ENCODE data around the gene PRR4. TPM values are rescaled to one million over a fixed set of nuclear protein-coding genes. Genes with fewer than 3 reads are reported as not detected.

PRR4 gene
- total RNA-seq, 1 donor from 2014 or later, result 2.2 TPM

- Histone ChIP-seq H4K20me1 (ENCODE audit: insufficient read depth, low read length) (no peaks in the 10 kb centered on the region), H3K4me3 (ENCODE audit: insufficient read depth, low read depth, low read length) (no peak overlapping the region), H3K79me2 (ENCODE audit: insufficient read depth, low read length) (no peaks in the 10 kb centered on the region), H3K9ac (ENCODE audit: low read length) (no peak overlapping the region), H2AFZ (ENCODE audit: low read depth, low read length) (no peak overlapping the region), H3K27ac (ENCODE audit: low read depth, low read length) (no peak overlapping the region), H3K4me2 (ENCODE audit: low read length) (no peak overlapping the region), H3K36me3 (ENCODE audit: insufficient read depth, low read length) (no peaks in the 10 kb centered on the region), H3K9me3 (ENCODE audit: insufficient read depth, low read depth, low read length) (no peaks in the 10 kb centered on the region), H3K4me1 (ENCODE audit: insufficient read depth, low read length) (no peaks in the 10 kb centered on the region), H3K27me3 (ENCODE audit: insufficient read depth, low read length) (no peaks in the 10 kb centered on the region)
- no peaks in the 10 kb centered on the region for H3K27me3 Mint-ChIP-seq (ENCODE audit: low read depth, unreplicated experiment)
- TF ChIP-seq EZH2 (IDR thresholded peaks at IDR 0.05; ENCODE audit: insufficient read depth, low read length), result no peak
- no peak for TF ChIP-seq CTCF (IDR thresholded peaks at IDR 0.05; ENCODE audit: insufficient read depth, low read depth, low read length)
- no peaks in the 10 kb centered on the region for H3K4me1 Mint-ChIP-seq (ENCODE audit: low read depth, unreplicated experiment)
- FAIRE-seq (no peak), DNase-seq (ENCODE audit: low read depth) (no peak)
- no peaks in the 10 kb centered on the region for H3K36me3 Mint-ChIP-seq (ENCODE audit: low read depth, unreplicated experiment)
- H3K4me3 Mint-ChIP-seq (ENCODE audit: unreplicated experiment), result no peak overlapping the region
- H3K27ac Mint-ChIP-seq (ENCODE audit: unreplicated experiment), result no peak overlapping the region
- H3K9me3 Mint-ChIP-seq (ENCODE audit: unreplicated experiment), result no peaks in the 10 kb centered on the region
Observed at GRCh38 chr12:10867381-10867780, 18.1 kb upstream of the PRR4 start.

DNA sequence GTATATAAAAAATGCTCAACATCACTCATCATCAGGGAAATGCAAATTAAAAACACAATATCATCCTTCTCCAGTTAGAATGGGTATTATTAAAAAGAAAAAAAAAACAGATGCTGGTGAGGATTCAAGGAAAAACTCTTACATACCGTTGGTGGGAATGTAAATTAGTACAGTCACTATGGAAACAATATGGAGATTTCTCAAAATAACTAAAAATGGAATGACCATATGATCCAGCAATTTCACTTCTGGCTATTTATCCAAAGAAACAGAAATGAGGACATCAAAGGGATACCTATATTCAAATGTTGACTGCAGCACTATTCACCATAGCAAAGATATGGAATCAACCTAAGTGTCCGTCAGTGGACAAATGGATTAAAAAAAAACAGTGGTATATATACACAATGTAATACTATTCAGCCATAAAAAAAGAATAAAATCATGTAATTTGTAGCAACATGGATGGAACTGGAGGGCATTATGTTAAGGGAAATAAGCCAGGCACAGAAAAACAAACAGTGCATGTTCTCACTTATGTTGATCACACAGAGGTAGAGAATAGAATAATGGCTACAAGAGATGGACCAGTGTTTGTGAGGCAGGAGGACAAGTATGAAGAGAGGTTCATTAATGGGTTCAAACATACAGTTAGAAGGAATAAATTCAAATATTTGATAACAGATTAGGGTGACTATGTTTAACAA, 14.4 kb upstream of the PRR4 start:
- H3K4me1 ChIP-seq (ENCODE audit: insufficient read depth, low read length), result no peaks in the 10 kb centered on the region
- H3K4me3 ChIP-seq (ENCODE audit: insufficient read depth, low read depth, low read length), result no peak overlapping the region
- DNase-seq (ENCODE audit: low read depth) (no peak), FAIRE-seq (no peak)
- no peak overlapping the region for H3K4me2 ChIP-seq (ENCODE audit: low read length)
- no peaks in the 10 kb centered on the region for H3K9me3 ChIP-seq (ENCODE audit: insufficient read depth, low read depth, low read length)
- no peaks in the 10 kb centered on the region for H3K36me3 ChIP-seq (ENCODE audit: insufficient read depth, low read length)
- H3K9ac ChIP-seq (ENCODE audit: low read length), result no peak overlapping the region
- Mint-ChIP-seq H3K4me3 (ENCODE audit: unreplicated experiment) (no peak overlapping the region), H3K9me3 (ENCODE audit: unreplicated experiment) (peaks cover 5% of the 10 kb centered on the region), H3K27me3 (ENCODE audit: low read depth, unreplicated experiment) (no peaks in the 10 kb centered on the region), H3K27ac (ENCODE audit: unreplicated experiment) (no peak overlapping the region), H3K4me1 (ENCODE audit: low read depth, unreplicated experiment) (no peaks in the 10 kb centered on the region), H3K36me3 (ENCODE audit: low read depth, unreplicated experiment) (peaks cover 6% of the 10 kb centered on the region)
- no peaks in the 10 kb centered on the region for H3K27me3 ChIP-seq (ENCODE audit: insufficient read depth, low read length)
- no peak overlapping the region for H3K27ac ChIP-seq (ENCODE audit: low read depth, low read length)
- no peak overlapping the region for H2AFZ ChIP-seq (ENCODE audit: low read depth, low read length)
- TF ChIP-seq CTCF (IDR thresholded peaks at IDR 0.05; ENCODE audit: insufficient read depth, low read depth, low read length) (no peak), EZH2 (IDR thresholded peaks at IDR 0.05; ENCODE audit: insufficient read depth, low read length) (no peak)
- no peaks in the 10 kb centered on the region for H4K20me1 ChIP-seq (ENCODE audit: insufficient read depth, low read length)
- no peaks in the 10 kb centered on the region for H3K79me2 ChIP-seq (ENCODE audit: insufficient read depth, low read length)

GRCh38 chr12:10861366-10861765, 12.1 kb upstream of the PRR4 start:
- Histone ChIP-seq H3K4me3 (ENCODE audit: insufficient read depth, low read depth, low read length) (no peak overlapping the region), H3K36me3 (ENCODE audit: insufficient read depth, low read length) (no peaks in the 10 kb centered on the region), H3K27me3 (ENCODE audit: insufficient read depth, low read length) (no peaks in the 10 kb centered on the region), H3K4me2 (ENCODE audit: low read length) (no peak overlapping the region), H2AFZ (ENCODE audit: low read depth, low read length) (no peak overlapping the region), H3K4me1 (ENCODE audit: insufficient read depth, low read length) (no peaks in the 10 kb centered on the region), H3K79me2 (ENCODE audit: insufficient read depth, low read length) (no peaks in the 10 kb centered on the region), H3K9me3 (ENCODE audit: insufficient read depth, low read depth, low read length) (peaks cover 1% of the 10 kb centered on the region), H4K20me1 (ENCODE audit: insufficient read depth, low read length) (no peaks in the 10 kb centered on the region), H3K9ac (ENCODE audit: low read length) (no peak overlapping the region), H3K27ac (ENCODE audit: low read depth, low read length) (no peak overlapping the region)
- no peak for TF ChIP-seq CTCF (IDR thresholded peaks at IDR 0.05; ENCODE audit: insufficient read depth, low read depth, low read length)
- TF ChIP-seq EZH2 (IDR thresholded peaks at IDR 0.05; ENCODE audit: insufficient read depth, low read length), result no peak
- DNase-seq (ENCODE audit: low read depth) (peak; percentile 7), FAIRE-seq (no peak)
- no peak overlapping the region for H3K27ac Mint-ChIP-seq (ENCODE audit: unreplicated experiment)
- peaks cover 20% of the 10 kb centered on the region for H3K36me3 Mint-ChIP-seq (ENCODE audit: low read depth, unreplicated experiment)
- H3K27me3 Mint-ChIP-seq (ENCODE audit: low read depth, unreplicated experiment), result no peaks in the 10 kb centered on the region
- no peaks in the 10 kb centered on the region for H3K4me1 Mint-ChIP-seq (ENCODE audit: low read depth, unreplicated experiment)
- peaks cover 18% of the 10 kb centered on the region for H3K9me3 Mint-ChIP-seq (ENCODE audit: unreplicated experiment)
- H3K4me3 Mint-ChIP-seq (ENCODE audit: unreplicated experiment), result no peak overlapping the region

All from astrocyte (in vitro differentiated cells and primary cell).